ENCODE results near the gene DNM2.

The DNM2 gene

DNA sequence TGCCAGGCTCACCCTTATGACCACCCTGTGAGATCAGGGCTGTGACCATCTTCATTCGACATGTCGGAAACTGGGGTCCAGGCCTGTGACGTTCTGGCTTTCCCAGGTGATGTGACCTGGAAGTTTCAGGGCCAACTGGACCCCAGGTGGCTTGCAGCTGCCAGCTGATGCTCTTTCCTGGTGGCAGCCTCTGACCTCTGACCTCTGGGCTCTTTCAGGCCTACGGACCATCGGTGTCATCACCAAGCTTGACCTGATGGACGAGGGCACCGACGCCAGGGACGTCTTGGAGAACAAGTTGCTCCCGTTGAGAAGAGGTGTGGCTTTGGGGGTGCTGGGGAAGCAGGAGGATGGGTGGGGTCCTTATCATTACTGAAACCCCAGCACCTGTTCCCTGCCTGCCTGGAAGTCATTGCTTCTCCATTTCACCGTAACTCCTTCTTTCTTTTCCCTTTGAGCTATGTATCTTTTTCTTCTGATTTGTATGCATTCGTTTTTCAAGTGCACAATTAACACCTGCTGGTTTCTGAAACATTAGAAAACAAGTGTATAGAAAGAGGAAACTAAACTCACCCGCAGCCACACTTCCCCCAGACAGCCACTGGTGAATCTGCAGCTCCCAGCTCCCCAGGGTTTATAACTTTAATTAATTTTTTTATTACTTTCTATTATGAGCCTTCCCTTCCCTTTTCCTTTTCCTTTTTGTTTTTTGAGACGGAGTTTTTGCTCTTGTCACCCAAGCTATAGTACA, 59.2 kb downstream of the DNM2 start:
- no peak for DNase-seq (ENCODE audit: low read depth in 2 of 2)

- DNase-seq (ENCODE audit: low read depth in 2 of 2): no peak
Observed at GRCh38 chr19:10780368-10780767, 62.5 kb downstream of the DNM2 start.

DNA sequence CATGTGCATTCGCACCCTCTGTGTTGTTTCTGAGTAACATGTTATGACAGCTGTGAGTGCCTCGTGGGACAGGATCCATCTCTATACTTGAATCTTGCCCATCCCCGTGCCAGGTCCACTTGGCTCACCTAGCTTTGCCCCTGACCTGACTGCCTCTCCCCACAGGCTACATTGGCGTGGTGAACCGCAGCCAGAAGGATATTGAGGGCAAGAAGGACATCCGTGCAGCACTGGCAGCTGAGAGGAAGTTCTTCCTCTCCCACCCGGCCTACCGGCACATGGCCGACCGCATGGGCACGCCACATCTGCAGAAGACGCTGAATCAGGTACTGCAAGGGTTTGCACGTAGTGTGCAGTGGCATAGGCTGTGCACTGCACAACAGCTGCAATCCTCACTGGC, 64.9 kb downstream of the DNM2 start:
- no peak for DNase-seq (ENCODE audit: low read depth in 2 of 2)

DNA sequence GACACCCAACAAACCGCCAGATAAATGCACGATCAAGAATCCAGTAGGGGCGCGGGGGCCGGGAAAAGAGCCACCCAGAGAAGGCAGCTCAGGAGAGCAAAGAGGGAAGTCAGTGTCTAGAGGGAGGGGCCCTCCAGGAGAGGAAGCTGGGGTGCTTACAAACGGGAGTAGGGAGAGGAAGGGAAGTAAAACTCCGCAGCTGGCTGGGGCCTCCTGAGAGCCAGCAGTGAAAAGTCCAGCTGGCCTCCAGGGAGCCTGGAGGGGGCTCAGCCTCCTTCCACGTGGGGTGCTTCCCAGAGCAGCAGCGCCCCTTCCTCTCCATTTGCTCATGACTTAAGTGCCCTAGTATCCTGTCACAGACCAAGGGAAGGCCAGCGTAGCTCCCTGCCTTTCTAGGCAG, 66.4 kb downstream of the DNM2 start:
- no peak for DNase-seq (ENCODE audit: low read depth in 2 of 2)

GRCh38 chr19:10788146-10788545, 70.3 kb downstream of the DNM2 start:
- no peak for DNase-seq (ENCODE audit: low read depth in 2 of 2)

DNA sequence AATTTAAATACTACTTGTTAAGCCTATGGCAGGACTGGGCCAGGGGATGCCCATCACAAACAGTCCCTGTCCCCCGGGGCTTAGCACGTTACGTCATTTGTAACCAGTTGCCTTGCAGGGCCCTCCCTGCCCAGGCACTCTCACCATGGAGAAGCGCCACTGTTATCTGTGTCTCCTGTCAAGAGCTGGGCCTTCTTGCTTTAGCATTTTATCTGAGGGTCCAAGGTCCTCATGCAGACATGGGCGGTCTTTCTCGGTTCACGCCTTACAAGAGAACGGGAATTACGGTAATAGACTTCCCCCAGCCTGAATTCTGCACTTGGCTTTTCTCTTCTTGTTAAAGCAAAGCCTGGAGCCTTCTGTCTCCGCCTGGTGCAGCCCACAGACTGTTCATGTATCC, 72.0 kb downstream of the DNM2 start:
- no peak for DNase-seq (ENCODE audit: low read depth in 2 of 2)

- DNase-seq (ENCODE audit: low read depth in 2 of 2): no peak
Observed at GRCh38 chr19:10796653-10797052, 78.8 kb downstream of the DNM2 start.

GRCh38 chr19:10797078-10797477, 79.2 kb downstream of the DNM2 start:
- peak; percentile 19 to 20 for DNase-seq (ENCODE audit: low read depth in 2 of 2)

DNA sequence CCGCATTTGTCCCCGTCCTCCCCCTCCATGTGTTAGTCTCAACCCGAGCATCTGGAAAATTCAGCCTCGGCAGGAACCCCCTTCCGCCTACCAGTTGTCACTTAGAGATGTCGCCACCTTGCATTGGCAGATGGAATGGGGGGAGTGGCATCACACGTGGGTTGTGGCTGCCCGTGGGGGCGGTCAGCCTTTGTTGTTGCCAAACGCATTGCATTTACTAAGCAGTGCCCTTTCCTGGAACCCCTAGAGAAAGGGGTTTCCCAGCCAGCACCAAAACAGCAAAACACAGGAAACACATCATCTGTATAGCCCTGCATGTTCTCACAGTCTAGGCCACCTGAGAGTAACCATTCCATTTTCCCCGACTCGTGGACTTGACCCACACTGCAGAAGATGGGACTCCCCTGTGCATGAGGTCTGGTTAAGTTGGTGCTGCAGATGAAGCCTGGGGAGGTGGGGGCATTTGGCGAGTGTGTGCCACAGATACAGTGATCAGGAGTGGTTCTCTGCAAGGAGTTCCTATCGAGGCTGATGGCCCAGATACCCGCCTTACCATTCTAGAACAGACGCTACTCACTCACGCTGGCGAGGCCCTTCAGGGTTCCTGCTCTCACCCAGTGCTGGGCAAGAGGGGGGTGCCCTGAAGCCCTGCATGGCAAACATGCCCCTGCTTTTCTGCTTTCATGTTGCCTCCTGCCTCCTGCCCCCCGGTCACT, 79.8 kb downstream of the DNM2 start:
- DNase-seq (ENCODE audit: low read depth in 2 of 2): peak; percentile 89 to 92

GRCh38 chr19:10800488-10800887, 82.6 kb downstream of the DNM2 start:
- no peak for DNase-seq (ENCODE audit: low read depth in 2 of 2)

GRCh38 chr19:10802479-10802878, 84.6 kb downstream of the DNM2 start:
- no peak for DNase-seq (ENCODE audit: low read depth in 2 of 2)

DNA sequence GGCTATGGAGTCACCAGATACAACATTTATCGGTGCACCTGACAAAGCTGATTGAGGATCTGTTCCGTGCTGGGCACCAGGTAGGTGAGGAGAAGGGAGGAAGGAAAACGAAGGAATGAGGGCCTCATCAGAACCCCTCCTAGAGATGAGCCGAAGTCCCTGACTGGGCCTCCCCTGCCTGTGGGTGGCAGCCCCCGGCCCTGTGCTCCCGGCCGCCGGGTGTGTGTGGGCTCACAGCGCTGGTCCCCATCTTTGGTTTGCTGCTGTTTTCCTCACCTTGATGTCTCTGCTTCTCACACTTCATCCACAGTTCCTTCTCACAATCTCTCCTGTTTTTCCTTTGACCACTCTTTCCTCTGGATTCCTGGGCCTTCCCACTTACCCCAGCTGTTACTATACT, 85.4 kb downstream of the DNM2 start:
- DNase-seq (ENCODE audit: low read depth in 2 of 2): no peak

DNA sequence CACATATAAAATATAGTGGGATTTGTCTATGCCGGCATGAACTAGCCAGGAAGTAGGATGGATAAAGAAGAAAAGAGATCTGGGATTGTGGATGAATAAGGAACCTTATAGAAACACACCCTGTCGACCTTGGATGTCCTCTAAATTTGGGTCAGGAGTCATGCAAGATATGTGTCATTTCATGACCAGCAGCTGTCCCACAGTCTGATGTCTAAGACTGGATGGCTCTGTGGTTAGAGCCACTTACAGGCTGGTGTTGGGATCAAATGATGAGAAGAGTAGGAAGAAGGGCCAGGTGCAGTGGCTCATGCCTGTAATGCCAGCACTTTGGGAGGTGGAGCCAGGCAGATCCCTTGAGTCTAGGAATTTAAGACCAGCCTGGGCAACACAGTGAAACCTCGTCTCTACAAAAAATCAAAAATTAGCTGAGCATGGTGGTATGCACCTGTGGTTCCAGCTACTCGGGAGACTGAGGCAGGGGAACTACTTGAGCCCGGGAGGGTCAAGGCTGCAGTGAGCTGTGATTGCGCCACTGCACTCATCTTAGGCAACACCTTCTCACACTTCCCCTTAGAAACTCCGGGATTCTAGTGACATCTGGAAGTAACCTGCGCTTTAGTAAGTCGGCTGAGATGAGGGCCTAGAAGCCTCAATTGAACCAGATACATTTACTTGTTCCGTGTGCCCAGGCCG, 87.3 kb downstream of the DNM2 start:
- no peak for DNase-seq (ENCODE audit: low read depth in 2 of 2)

DNA sequence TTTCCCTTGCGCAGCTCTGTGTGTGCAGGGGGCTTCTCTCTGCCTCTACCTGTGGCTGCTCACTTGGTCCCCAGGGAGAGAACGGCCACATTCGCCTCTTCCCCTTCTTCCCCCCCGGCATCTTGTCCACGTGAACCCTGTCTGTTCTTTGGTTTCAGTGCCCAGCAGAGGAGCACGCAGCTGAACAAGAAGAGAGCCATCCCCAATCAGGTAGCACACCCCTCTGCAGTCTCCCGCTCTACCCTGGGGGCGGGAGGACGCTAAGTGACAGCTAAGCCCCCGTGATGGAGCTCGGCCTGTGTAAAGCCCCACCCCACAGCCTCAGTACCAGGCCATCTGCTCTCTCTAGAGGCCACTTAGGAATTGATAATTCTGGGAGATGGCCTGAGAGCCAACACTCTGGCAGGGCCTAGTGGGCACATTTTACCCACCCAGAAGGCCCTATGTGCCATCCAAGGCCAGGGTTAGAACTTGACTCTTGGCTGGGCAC, 87.9 kb downstream of the DNM2 start:
- no peak for DNase-seq (ENCODE audit: low read depth in 2 of 2)

- DNase-seq (ENCODE audit: low read depth in 2 of 2): peak; percentile 16 to 28
Observed at GRCh38 chr19:10808937-10809649, 91.2 kb downstream of the DNM2 start.

- no peak for DNase-seq (ENCODE audit: low read depth in 2 of 2)
Observed at GRCh38 chr19:10809651-10810285, 91.9 kb downstream of the DNM2 start.

DNA sequence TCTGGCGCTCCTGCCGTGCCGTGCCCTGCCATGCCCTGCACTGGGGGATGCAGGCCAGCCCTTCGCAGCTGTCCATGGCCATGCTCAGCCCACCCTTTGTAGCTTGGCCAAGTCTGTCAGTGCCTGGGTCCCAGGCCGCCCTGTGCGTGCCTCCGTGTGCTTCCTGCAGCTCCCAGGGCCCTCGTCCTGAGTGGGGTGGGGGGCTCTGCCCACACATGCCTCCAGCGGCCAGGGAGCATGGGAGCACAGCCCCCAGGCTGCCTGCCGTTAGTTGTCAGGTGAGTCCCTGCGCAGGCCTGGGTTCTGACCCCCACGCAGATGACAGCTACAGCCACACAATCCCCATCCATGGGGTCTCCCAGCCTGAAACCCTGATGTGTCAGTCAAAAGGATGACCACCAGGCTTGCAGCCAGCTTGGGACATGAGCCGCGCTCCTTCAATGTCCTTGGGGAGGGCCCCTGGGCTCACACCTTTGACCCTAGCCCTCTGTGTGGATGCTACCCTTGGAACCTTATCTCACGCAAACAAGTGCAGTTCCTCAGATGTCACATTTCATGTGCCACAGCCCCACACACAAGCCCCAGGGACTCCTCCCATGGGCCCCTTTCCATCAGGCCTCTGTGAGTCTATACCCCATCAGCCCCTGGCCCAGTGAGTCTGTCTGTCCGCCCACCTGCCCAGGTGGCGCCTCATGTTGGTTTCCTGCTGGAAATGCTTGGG, 93.7 kb downstream of the DNM2 start:
- no peak for DNase-seq (ENCODE audit: low read depth in 2 of 2)

DNA sequence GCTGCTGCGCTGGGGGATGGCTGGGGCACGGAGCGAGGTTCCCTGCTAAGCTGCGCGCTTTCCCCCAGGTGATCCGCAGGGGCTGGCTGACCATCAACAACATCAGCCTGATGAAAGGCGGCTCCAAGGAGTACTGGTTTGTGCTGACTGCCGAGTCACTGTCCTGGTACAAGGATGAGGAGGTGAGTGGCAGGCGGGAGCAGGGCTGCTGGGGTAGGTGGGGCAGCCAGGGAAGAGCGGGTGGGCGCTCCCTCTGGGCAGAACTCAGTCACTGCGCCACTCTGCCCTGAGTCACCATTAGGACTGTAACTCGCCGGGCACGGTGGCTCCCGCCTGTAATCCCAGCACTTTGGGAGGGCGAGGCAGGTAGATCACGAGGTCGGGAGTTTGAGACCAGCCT, 94.3 kb downstream of the DNM2 start:
- no peak for DNase-seq (ENCODE audit: low read depth in 2 of 2)

DNA sequence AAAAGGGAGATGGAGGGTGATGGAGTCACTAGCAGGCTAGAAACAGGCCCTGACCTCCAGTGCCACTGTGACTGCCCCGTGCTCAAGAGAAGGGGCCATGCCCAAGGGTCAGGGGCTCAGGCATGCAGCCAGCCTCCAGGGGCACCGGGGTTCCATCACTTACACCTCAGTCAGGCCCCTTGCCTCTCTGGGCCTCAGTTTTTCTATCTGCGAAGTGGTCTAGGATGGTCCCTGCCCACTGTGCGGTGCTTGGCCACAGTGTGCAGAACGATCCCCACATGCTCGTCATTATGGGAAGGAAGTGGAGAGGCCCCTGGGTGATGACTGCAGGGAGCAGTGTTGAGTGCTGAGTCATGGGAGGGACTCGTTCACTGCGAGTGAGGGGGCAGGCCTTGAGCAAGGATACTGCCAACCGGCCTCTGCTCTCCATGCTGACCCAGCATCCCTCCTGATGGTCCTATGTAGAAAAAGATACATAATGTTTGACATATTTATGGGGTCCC, 95.1 kb downstream of the DNM2 start:
- peak; percentile 36 to 42 for DNase-seq (ENCODE audit: low read depth in 2 of 2)

- DNase-seq (ENCODE audit: low read depth in 2 of 2): no peak
Observed at GRCh38 chr19:10815007-10815536, 97.2 kb downstream of the DNM2 start.
